HepG2 (cell line): Measurements from ENCODE around the gene GLE1. TPM values are rescaled to one million over a fixed set of nuclear protein-coding genes. Genes with fewer than 3 reads are reported as not detected.

ENCODE experiments used
- GATAD1 ChIP-seq: IDR thresholded peaks from 2 replicates; pipeline ENCODE4 v1.6.1; 2016; ENCODE audit warnings: missing genetic modification reagents, missing compliant biosample characterization
- JUNB ChIP-seq: sonication (generic); formaldehyde crosslinking; IDR thresholded peaks from 2 replicates; pipeline ENCODE4 v1.8.0; 2022; ENCODE audit warnings: missing genetic modification reagents, mild to moderate bottlenecking, borderline replicate concordance
- MIER3 ChIP-seq: IDR thresholded peaks from 2 replicates; pipeline ENCODE4 v1.6.1; 2016; ENCODE audit warnings: missing compliant biosample characterization, borderline replicate concordance
- NAIF1 ChIP-seq: sonication (generic); formaldehyde crosslinking; IDR thresholded peaks from 2 replicates; pipeline ENCODE4 v1.5.0; 2020; ENCODE audit warnings: mild to moderate bottlenecking, missing genetic modification reagents, borderline replicate concordance
- NCOA2 ChIP-seq: sonication (generic); formaldehyde crosslinking; IDR thresholded peaks from 2 replicates; pipeline ENCODE4 v1.8.0; 2022; ENCODE audit warnings: inconsistent platforms
- NFRKB ChIP-seq: fragments of 450-650 bp; IDR thresholded peaks from 2 replicates; pipeline ENCODE4 v1.6.1; 2017
- ZEB1 ChIP-seq: IDR thresholded peaks from 2 replicates; pipeline ENCODE4 v1.6.1; 2012; ENCODE audit warnings: mild to moderate bottlenecking, low read depth, inconsistent platforms; ENCODE audit not compliant: insufficient replicate concordance
- ZFP37 ChIP-seq: sonication (generic); formaldehyde crosslinking; IDR thresholded peaks from 2 replicates; pipeline ENCODE4 v1.4.0; 2020; ENCODE audit warnings: missing genetic modification reagents, borderline replicate concordance
- ZNF713 ChIP-seq: sonication (generic); formaldehyde crosslinking; IDR thresholded peaks from 2 replicates; pipeline ENCODE4 v1.4.0; 2020; ENCODE audit warnings: mild to moderate bottlenecking, missing genetic modification reagents
- ZNF775 ChIP-seq: sonication (generic); formaldehyde crosslinking; IDR thresholded peaks from 2 replicates; pipeline ENCODE4 v1.4.0; 2020; ENCODE audit warnings: missing genetic modification reagents, mild to moderate bottlenecking, moderate library complexity, borderline replicate concordance
- ZNF883 ChIP-seq: sonication (generic); formaldehyde crosslinking; IDR thresholded peaks from 2 replicates; pipeline ENCODE4 v1.5.1; 2020; ENCODE audit warnings: mild to moderate bottlenecking, missing genetic modification reagents; ENCODE audit errors: not compliant biosample characterization
- polyA plus RNA-seq, 8 experiments: library from polyadenylated mRNA; depleted of rRNA in 3 of 8; stranded (reverse) in 7 of 8; unstranded in 1 of 8; fragments of >200 nt; fragmentation: Illumina TruSeq in 4 of 8; extraction: Trizol in 4 of 8; gene quantifications; 2 replicates each; pipeline versions ENCODE4 v1.2.1 to v1.2.3, GENCODE V29; 2011 to 2016; ENCODE audit warnings: low read depth in 4 of 8, missing spikeins in 1 of 8, mixed read lengths in 1 of 8; ENCODE audit not compliant: insufficient read depth in 1 of 8
- total RNA-seq, 5 experiments: library from RNA; depleted of rRNA; stranded (reverse); fragments of >200 nt; fragmentation: Illumina TruSeq; extraction: Trizol; gene quantifications; 2 replicates each; pipeline ENCODE4 v1.2.3, GENCODE V29; 2016; ENCODE audit warnings: low read depth in 1 of 5
- TF ChIP-seq, protein P1 (sequence below): sonication (generic); formaldehyde crosslinking; conservative IDR thresholded peaks from 2 replicates; pipeline ENCODE4 v1.8.1; 2023; ENCODE audit warnings: missing genetic modification reagents
- TF ChIP-seq, protein P2 (sequence below): sonication (generic); formaldehyde crosslinking; IDR thresholded peaks from 2 replicates; pipeline ENCODE4 v1.4.0; 2020; ENCODE audit warnings: missing genetic modification reagents
- TF ChIP-seq, protein P3 (sequence below): sonication (generic); formaldehyde crosslinking; IDR thresholded peaks from 2 replicates; pipeline ENCODE4 v1.5.0; 2020; ENCODE audit warnings: missing genetic modification reagents
- TF ChIP-seq, protein P4 (sequence below): IDR thresholded peaks from 2 replicates; pipeline ENCODE4 v1.4.0; 2020; ENCODE audit warnings: mild to moderate bottlenecking, missing genetic modification reagents
- TF ChIP-seq, protein P5 (sequence below): sonication (generic); formaldehyde crosslinking; IDR thresholded peaks from 2 replicates; pipeline ENCODE4 v1.8.0; 2022; ENCODE audit warnings: mild to moderate bottlenecking, missing genetic modification reagents, moderate library complexity
- TF ChIP-seq, protein P6 (sequence below): sonication (generic); formaldehyde crosslinking; conservative IDR thresholded peaks from 2 replicates; pipeline ENCODE4 v1.4.0; 2020; ENCODE audit warnings: missing genetic modification reagents

Gene GLE1
- total and polyA plus RNA-seq, 2 of the 13 experiments (the other 11 are each of a cell fraction or from before 2014, with no cell fraction given), result 14.7 to 28.8 TPM

DNA sequence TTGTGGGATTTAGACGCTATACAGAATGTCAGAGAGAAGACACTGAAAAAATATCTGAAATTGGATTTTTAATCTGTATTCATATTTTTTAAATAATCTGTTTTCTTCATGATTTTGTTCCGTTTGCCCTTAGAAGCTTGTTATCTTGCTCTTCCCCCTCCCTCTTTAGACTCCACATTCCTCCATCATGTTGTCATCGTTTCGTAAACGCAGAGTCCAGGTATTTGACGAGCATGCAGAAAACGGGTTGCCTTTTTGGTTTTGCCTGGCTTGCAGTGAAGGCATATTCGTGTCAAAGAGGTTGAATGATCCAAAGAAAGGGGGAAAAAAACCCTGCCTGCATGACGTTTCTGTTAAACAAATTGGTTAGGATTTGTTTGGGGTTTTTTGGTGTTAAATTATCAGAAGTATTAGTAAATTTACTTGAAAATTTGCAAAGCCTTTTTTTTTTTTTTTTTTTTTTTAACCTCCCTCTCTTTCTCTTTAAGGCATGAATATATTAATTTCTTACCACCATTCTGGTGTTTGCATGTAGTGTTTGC, 50.7 kb downstream of the GLE1 start (continued):
- TF ChIP-seq, protein P1, sequence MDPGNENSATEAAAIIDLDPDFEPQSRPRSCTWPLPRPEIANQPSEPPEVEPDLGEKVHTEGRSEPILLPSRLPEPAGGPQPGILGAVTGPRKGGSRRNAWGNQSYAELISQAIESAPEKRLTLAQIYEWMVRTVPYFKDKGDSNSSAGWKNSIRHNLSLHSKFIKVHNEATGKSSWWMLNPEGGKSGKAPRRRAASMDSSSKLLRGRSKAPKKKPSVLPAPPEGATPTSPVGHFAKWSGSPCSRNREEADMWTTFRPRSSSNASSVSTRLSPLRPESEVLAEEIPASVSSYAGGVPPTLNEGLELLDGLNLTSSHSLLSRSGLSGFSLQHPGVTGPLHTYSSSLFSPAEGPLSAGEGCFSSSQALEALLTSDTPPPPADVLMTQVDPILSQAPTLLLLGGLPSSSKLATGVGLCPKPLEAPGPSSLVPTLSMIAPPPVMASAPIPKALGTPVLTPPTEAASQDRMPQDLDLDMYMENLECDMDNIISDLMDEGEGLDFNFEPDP, result no peak
- TF ChIP-seq, protein P2, sequence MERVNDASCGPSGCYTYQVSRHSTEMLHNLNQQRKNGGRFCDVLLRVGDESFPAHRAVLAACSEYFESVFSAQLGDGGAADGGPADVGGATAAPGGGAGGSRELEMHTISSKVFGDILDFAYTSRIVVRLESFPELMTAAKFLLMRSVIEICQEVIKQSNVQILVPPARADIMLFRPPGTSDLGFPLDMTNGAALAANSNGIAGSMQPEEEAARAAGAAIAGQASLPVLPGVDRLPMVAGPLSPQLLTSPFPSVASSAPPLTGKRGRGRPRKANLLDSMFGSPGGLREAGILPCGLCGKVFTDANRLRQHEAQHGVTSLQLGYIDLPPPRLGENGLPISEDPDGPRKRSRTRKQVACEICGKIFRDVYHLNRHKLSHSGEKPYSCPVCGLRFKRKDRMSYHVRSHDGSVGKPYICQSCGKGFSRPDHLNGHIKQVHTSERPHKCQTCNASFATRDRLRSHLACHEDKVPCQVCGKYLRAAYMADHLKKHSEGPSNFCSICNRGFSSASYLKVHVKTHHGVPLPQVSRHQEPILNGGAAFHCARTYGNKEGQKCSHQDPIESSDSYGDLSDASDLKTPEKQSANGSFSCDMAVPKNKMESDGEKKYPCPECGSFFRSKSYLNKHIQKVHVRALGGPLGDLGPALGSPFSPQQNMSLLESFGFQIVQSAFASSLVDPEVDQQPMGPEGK (CRISPR knock-in tag), result peak; percentile 67; the same call in 1 of the 2 replicates
- no peak for TF ChIP-seq NAIF1
- TF ChIP-seq, protein P3, sequence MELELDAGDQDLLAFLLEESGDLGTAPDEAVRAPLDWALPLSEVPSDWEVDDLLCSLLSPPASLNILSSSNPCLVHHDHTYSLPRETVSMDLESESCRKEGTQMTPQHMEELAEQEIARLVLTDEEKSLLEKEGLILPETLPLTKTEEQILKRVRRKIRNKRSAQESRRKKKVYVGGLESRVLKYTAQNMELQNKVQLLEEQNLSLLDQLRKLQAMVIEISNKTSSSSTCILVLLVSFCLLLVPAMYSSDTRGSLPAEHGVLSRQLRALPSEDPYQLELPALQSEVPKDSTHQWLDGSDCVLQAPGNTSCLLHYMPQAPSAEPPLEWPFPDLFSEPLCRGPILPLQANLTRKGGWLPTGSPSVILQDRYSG (CRISPR knock-in tag), result no peak
- TF ChIP-seq, protein P4, sequence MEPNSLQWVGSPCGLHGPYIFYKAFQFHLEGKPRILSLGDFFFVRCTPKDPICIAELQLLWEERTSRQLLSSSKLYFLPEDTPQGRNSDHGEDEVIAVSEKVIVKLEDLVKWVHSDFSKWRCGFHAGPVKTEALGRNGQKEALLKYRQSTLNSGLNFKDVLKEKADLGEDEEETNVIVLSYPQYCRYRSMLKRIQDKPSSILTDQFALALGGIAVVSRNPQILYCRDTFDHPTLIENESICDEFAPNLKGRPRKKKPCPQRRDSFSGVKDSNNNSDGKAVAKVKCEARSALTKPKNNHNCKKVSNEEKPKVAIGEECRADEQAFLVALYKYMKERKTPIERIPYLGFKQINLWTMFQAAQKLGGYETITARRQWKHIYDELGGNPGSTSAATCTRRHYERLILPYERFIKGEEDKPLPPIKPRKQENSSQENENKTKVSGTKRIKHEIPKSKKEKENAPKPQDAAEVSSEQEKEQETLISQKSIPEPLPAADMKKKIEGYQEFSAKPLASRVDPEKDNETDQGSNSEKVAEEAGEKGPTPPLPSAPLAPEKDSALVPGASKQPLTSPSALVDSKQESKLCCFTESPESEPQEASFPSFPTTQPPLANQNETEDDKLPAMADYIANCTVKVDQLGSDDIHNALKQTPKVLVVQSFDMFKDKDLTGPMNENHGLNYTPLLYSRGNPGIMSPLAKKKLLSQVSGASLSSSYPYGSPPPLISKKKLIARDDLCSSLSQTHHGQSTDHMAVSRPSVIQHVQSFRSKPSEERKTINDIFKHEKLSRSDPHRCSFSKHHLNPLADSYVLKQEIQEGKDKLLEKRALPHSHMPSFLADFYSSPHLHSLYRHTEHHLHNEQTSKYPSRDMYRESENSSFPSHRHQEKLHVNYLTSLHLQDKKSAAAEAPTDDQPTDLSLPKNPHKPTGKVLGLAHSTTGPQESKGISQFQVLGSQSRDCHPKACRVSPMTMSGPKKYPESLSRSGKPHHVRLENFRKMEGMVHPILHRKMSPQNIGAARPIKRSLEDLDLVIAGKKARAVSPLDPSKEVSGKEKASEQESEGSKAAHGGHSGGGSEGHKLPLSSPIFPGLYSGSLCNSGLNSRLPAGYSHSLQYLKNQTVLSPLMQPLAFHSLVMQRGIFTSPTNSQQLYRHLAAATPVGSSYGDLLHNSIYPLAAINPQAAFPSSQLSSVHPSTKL (CRISPR knock-in tag), result peak; percentile 68
- TF ChIP-seq NFRKB, result no peak
- TF ChIP-seq ZNF883 (CRISPR knock-in tag), result no peak
- TF ChIP-seq ZNF775 (CRISPR knock-in tag), result no peak
- no peak for TF ChIP-seq ZNF713 (CRISPR knock-in tag)
- TF ChIP-seq, protein P5, sequence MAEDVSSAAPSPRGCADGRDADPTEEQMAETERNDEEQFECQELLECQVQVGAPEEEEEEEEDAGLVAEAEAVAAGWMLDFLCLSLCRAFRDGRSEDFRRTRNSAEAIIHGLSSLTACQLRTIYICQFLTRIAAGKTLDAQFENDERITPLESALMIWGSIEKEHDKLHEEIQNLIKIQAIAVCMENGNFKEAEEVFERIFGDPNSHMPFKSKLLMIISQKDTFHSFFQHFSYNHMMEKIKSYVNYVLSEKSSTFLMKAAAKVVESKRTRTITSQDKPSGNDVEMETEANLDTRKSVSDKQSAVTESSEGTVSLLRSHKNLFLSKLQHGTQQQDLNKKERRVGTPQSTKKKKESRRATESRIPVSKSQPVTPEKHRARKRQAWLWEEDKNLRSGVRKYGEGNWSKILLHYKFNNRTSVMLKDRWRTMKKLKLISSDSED (CRISPR knock-in tag), result no peak
- TF ChIP-seq GATAD1 (CRISPR knock-in tag), result 0 out of 2 replicates have a peak, but pooled peaks have one; percentile 31
- 0 out of 2 replicates have a peak, but pooled peaks have one; percentile 30 for TF ChIP-seq MIER3
- no peak for TF ChIP-seq NCOA2 (CRISPR knock-in tag)
- peak; percentile 42; the same call in 1 of the 2 replicates for TF ChIP-seq JUNB
- TF ChIP-seq, protein P6, sequence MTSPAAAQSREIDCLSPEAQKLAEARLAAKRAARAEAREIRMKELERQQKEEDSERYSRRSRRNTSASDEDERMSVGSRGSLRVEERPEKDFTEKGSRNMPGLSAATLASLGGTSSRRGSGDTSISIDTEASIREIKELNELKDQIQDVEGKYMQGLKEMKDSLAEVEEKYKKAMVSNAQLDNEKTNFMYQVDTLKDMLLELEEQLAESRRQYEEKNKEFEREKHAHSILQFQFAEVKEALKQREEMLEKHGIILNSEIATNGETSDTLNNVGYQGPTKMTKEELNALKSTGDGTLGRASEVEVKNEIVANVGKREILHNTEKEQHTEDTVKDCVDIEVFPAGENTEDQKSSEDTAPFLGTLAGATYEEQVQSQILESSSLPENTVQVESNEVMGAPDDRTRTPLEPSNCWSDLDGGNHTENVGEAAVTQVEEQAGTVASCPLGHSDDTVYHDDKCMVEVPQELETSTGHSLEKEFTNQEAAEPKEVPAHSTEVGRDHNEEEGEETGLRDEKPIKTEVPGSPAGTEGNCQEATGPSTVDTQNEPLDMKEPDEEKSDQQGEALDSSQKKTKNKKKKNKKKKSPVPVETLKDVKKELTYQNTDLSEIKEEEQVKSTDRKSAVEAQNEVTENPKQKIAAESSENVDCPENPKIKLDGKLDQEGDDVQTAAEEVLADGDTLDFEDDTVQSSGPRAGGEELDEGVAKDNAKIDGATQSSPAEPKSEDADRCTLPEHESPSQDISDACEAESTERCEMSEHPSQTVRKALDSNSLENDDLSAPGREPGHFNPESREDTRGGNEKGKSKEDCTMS (CRISPR knock-in tag), result no peak
- peak; percentile 37 for TF ChIP-seq ZEB1
- TF ChIP-seq ZFP37 (CRISPR knock-in tag), result no peak
